Colonic mucosa (tissue), 4 donors: ENCODE measurements around the gene P2RY8. TPM values are rescaled to one million over a fixed set of nuclear protein-coding genes. Genes with fewer than 3 reads are reported as not detected.

Source experiments
- DNase-seq: peaks from one replicate; pipeline ENCODE4 v3.0.0-alpha.2; 2020
- H3K27ac ChIP-seq: fragments of 200-600 bp; one replicate; pipeline ENCODE4 v1.8.0; 2021
- H3K27me3 ChIP-seq: fragments of 200-600 bp; one replicate; pipeline ENCODE4 v1.8.0; 2021
- H3K36me3 ChIP-seq: fragments of 200-600 bp; one replicate; pipeline ENCODE4 v1.8.0; 2021
- H3K4me1 ChIP-seq: fragments of 200-600 bp; one replicate; pipeline ENCODE4 v1.8.0; 2021; ENCODE audit warnings: mild to moderate bottlenecking
- H3K4me3 ChIP-seq: fragments of 200-600 bp; one replicate; pipeline ENCODE4 v1.8.0; 2021
- H3K9ac ChIP-seq, 2 donors: one replicate each; pipeline ENCODE4 v1.7.0; 2013; ENCODE audit warnings: control low read depth in 2 of 2, low read depth in 2 of 2, low read length in 2 of 2
- H3K9me3 ChIP-seq: fragments of 200-600 bp; one replicate; pipeline ENCODE4 v1.8.0; 2021
- CTCF ChIP-seq: fragments of 200-600 bp; IDR thresholded peaks from one replicate; pipeline ENCODE4 v1.8.0; 2022; ENCODE audit warnings: antibody characterized with exemption, mild to moderate bottlenecking
- intact Hi-C: fragments of 100-400 bp; cut with DNase I; formaldehyde crosslinking; loops from one replicate; pipeline ENCODE4 v1.14.1; 2022
- total RNA-seq, 2 donors: library from RNA; stranded (reverse); fragmentation: NEBNext Ultra II Directional in 1 of 2; extraction: Animal tissue kit (Norgen Biotek cat#: 25700) in 1 of 2; gene quantifications; one replicate each; pipeline ENCODE4 v1.2.1, GENCODE V29; 2021
- donor health status: healthy.
- donor health status: DM: no; HTN: no; CAD: no.
- donor health status: DM: no; HTN: no; CAD: no.

Gene P2RY8
- total RNA-seq, 2 donors from 2014 or later: 1.3 TPM

- no peak for TF ChIP-seq CTCF
- Histone ChIP-seq H3K9ac (no peak overlapping the region), H3K27ac (no peak overlapping the region), H3K4me3 (no peak overlapping the region), H3K36me3 (no peaks in the 10 kb centered on the region), H3K4me1 (no peaks in the 10 kb centered on the region), H3K27me3 (peaks cover 3% of the 10 kb centered on the region), H3K9me3 (no peaks in the 10 kb centered on the region)
- intact Hi-C loops: loop anchor here (5.0 kb wide), 1 partner anchor 112 kb away; no protein-coding TSS in a partner anchor
- peak; percentile 14 for DNase-seq
These were observed 71.4 kb downstream of the P2RY8 start for GRCh38 chrX:1465286-1466231.

DNA sequence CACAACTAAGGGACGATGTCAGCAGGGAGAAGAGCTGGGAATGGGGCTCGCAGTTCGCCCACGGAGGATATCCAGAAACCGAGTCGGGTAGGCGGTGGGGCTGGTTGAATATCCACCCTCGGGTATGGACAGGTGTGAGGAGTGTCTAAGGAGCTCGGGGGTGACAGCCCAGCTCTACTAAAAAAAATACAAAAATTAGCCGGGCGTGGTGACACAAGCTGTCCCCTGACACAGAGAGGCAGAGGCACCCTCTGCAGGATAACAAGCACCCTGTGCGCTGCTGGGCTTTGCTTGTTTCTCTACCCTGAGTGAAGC is 72.1 kb downstream of the P2RY8 start:
- Histone ChIP-seq H3K4me3 (no peak overlapping the region), H3K9ac (no peak overlapping the region), H3K9me3 (no peaks in the 10 kb centered on the region), H3K27ac (no peak overlapping the region), H3K27me3 (peaks cover 3% of the 10 kb centered on the region), H3K4me1 (no peaks in the 10 kb centered on the region), H3K36me3 (no peaks in the 10 kb centered on the region)
- intact Hi-C loops: loop anchor here (5.0 kb wide), 1 partner anchor 112 kb away; no protein-coding TSS in a partner anchor
- DNase-seq: no peak
- TF ChIP-seq CTCF: no peak

GRCh38 chrX:1464041-1464970 is 72.7 kb downstream of the P2RY8 start:
- DNase-seq: no peak

DNA sequence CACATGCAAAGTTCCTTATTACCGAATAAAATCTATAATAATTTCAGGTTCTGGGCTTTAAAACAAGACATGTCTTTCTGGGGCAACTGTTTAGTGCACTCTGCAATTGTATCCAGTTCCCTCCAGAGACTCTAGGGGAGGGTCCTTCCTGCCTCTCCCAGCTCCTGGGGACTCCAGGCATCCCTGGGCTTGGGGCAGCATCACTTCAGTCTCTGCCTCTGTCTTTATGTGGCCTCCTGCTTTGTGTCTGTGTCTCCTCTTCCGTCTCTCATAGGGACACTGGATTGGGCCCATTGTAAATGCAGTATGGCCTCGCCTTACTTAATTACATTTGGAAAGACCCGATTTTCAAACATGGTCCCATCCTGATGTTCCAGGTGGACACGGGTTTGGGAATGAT is 73.4 kb downstream of the P2RY8 start:
- intact Hi-C loops: no loop called here
- H3K36me3 ChIP-seq: no peaks in the 10 kb centered on the region
- no peaks in the 10 kb centered on the region for H3K9me3 ChIP-seq
- no peak overlapping the region for H3K27ac ChIP-seq
- no peaks in the 10 kb centered on the region for H3K4me1 ChIP-seq
- peaks cover 3% of the 10 kb centered on the region for H3K27me3 ChIP-seq
- TF ChIP-seq CTCF: no peak
- no peak overlapping the region for H3K4me3 ChIP-seq
- no peak for DNase-seq
- H3K9ac ChIP-seq: no peak overlapping the region

More at GRCh38 chrX:1464041-1464970, 72.7 kb downstream of the P2RY8 start:
- H3K4me1 ChIP-seq: no peaks in the 10 kb centered on the region
- no peak overlapping the region for H3K9ac ChIP-seq
- no peaks in the 10 kb centered on the region for H3K9me3 ChIP-seq
- peaks cover 3% of the 10 kb centered on the region for H3K27me3 ChIP-seq
- no peak overlapping the region for H3K4me3 ChIP-seq
- no peak for TF ChIP-seq CTCF
- H3K27ac ChIP-seq: no peak overlapping the region
- intact Hi-C loops: no loop called here
- H3K36me3 ChIP-seq: no peaks in the 10 kb centered on the region

DNA sequence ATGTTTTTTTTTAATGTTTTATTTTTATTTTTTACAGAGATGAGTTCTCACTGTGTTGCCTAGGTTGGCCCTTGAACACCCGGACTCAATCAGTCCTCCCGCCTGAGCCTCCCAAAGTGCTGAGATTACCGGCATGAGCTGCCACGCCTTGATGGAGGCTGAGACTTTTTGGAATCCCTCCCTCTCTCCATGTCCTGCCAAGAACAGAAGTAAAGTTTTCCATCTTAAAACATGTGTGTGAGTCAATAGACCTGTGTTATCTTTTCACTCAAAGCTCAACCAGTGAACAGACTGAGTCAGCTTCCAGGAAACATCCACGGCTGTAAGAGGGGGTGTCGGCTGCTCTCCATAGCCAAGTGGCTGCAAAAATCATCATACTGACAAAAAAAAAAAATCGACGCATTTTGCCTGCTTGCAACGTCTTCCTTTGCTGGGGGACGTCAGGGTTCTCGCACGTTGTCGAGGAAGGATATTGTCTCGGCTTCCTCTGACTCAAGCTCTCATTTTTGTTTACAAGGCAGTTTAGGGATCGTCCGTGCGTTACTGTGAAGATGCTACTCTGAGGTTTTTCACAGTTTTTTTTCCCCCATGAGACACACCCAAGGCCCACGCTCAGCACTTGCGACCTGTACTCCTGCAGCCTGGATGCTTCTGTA is 74.3 kb downstream of the P2RY8 start:
- Histone ChIP-seq H3K9me3 (no peaks in the 10 kb centered on the region), H3K36me3 (no peaks in the 10 kb centered on the region), H3K27ac (no peak overlapping the region), H3K4me3 (no peak overlapping the region), H3K27me3 (peaks cover 3% of the 10 kb centered on the region), H3K4me1 (no peaks in the 10 kb centered on the region), H3K9ac (no peak overlapping the region)
- intact Hi-C loops: no loop called here
- no peak for TF ChIP-seq CTCF
- DNase-seq: no peak
